ENCODE data around the gene CTU2. TPM values are rescaled to one million over a fixed set of nuclear protein-coding genes. Genes with fewer than 3 reads are reported as not detected.

Gene CTU2
- total and polyA plus RNA-seq, 9 donors: 0.45 to 36.5 (median 19.5) TPM

- Histone ChIP-seq H3K27ac (no peak overlapping the region), H3K4me3 (no peak overlapping the region), H3K4me1 (ENCODE audit: insufficient read depth) (no peaks in the 10 kb centered on the region), H3K36me3 (no peaks in the 10 kb centered on the region), H3K9me3 (no peaks in the 10 kb centered on the region), H3K27me3 (no peaks in the 10 kb centered on the region)
- no peak for DNase-seq
- TF ChIP-seq EP300 (IDR thresholded peaks at IDR 0.05) (no peak), CTCF (IDR thresholded peaks at IDR 0.05) (no peak), POLR2A (IDR thresholded peaks at IDR 0.05) (no peak)
- WGBS, 3 donors: 67 to 68% (median 67%) methylated on average over 11 of the region's 11 CpGs
- intact Hi-C loops (cut with DNase I): no loop called here
Observed at GRCh38 chr16:88672776-88673175, 33.5 kb upstream of the CTU2 start.

- Histone ChIP-seq H3K27ac (no peak overlapping the region), H3K4me1 (ENCODE audit: insufficient read depth) (no peaks in the 10 kb centered on the region), H3K27me3 (no peaks in the 10 kb centered on the region), H3K9me3 (no peaks in the 10 kb centered on the region), H3K36me3 (no peaks in the 10 kb centered on the region), H3K4me3 (no peak overlapping the region)
- DNase-seq: no peak
- no peak for TF ChIP-seq EP300 (IDR thresholded peaks at IDR 0.05)
- no peak for TF ChIP-seq CTCF (IDR thresholded peaks at IDR 0.05)
- no peak for TF ChIP-seq POLR2A (IDR thresholded peaks at IDR 0.05)
- WGBS, 3 donors: 87 to 91% (median 90%) methylated on average over 19 of the region's 19 CpGs
- intact Hi-C loops (cut with DNase I): no loop called here
Observed at GRCh38 chr16:88673716-88674379, 32.5 kb upstream of the CTU2 start.

GRCh38 chr16:88676502-88677242, 29.6 kb upstream of the CTU2 start:
- H3K9me3 ChIP-seq: no peaks in the 10 kb centered on the region
- TF ChIP-seq EP300 (IDR thresholded peaks at IDR 0.05): no peak
- TF ChIP-seq POLR2A (IDR thresholded peaks at IDR 0.05): no peak
- TF ChIP-seq CTCF (IDR thresholded peaks at IDR 0.05): no peak
- intact Hi-C loops (cut with DNase I): no loop called here
- H3K36me3 ChIP-seq: no peaks in the 10 kb centered on the region
- WGBS, 3 donors: 57 to 70% (median 64%) methylated on average over 19 to 22 of the region's 22 CpGs
- no peak overlapping the region for H3K27ac ChIP-seq
- no peak for DNase-seq
- H3K4me3 ChIP-seq: no peak overlapping the region
- H3K4me1 ChIP-seq (ENCODE audit: insufficient read depth): no peaks in the 10 kb centered on the region
- H3K27me3 ChIP-seq: no peaks in the 10 kb centered on the region

- TF ChIP-seq EP300 (IDR thresholded peaks at IDR 0.05) (no peak), POLR2A (IDR thresholded peaks at IDR 0.05) (no peak), CTCF (IDR thresholded peaks at IDR 0.05) (no peak)
- no peaks in the 10 kb centered on the region for H3K9me3 ChIP-seq
- WGBS, 3 donors: 48 to 50% (median 50%) methylated on average over 13 of the region's 13 CpGs
- H3K27ac ChIP-seq: no peak overlapping the region
- H3K4me3 ChIP-seq: no peak overlapping the region
- no peaks in the 10 kb centered on the region for H3K36me3 ChIP-seq
- H3K4me1 ChIP-seq (ENCODE audit: insufficient read depth): no peaks in the 10 kb centered on the region
- no peak for DNase-seq
- no peaks in the 10 kb centered on the region for H3K27me3 ChIP-seq
- intact Hi-C loops (cut with DNase I): no loop called here
Observed at GRCh38 chr16:88677721-88678120, 28.6 kb upstream of the CTU2 start.
